H1 (cell line): ENCODE results near the gene UBE2E2. TPM values are rescaled to one million over a fixed set of nuclear protein-coding genes. Genes with fewer than 3 reads are reported as not detected.
A peak's percentile ranks its signal among the peaks of the same experiment; 100 is the strongest.

Source experiments
- CTCF ChIA-PET: fragments of 300-600 bp; sonication (Branson Sonifier 250); formaldehyde crosslinking; loops from one replicate; lab custom pipeline; 2021; ENCODE audit not compliant: partially characterized antibody; lab: Charles Lee
- POLR2A ChIA-PET: fragments of 300-600 bp; sonication (Branson Sonifier 250); formaldehyde crosslinking; loops from one replicate; lab custom pipeline; 2021; ENCODE audit warnings: inconsistent platforms; ENCODE audit not compliant: partially characterized antibody; lab: Charles Lee
- DNase-seq, 2 experiments: peaks; one replicate each; pipeline versions ENCODE4 v3.0.0 to v3.0.0-alpha.2; 2010 to 2022; ENCODE audit warnings: low spot score in 2 of 2, low read depth in 1 of 2, mixed read lengths in 1 of 2
- FAIRE-seq: peaks from 2 replicates; lab custom pipeline; 2011; peaks lifted over from hg19 to GRCh38; lab: Jason Lieb, UNC
- H2AFZ ChIP-seq: 2 replicates; pipeline ENCODE4 v1.8.1; 2012; ENCODE audit warnings: low read length, inconsistent platforms
- H2AK5ac ChIP-seq: 2 replicates; pipeline ENCODE4 v1.6.1; 2013; ENCODE audit warnings: low read depth, low read length
- H2BK120ac ChIP-seq: replicated peaks from 2 replicates; pipeline ENCODE3; 2013; ENCODE audit warnings: low read depth, low read length, inconsistent platforms
- H2BK12ac ChIP-seq: 2 replicates; pipeline ENCODE4 v1.6.1; 2013; ENCODE audit warnings: low read depth, low read length
- H2BK15ac ChIP-seq: 2 replicates; pipeline ENCODE4 v1.6.1; 2013; ENCODE audit warnings: low read length
- H2BK20ac ChIP-seq: 2 replicates; pipeline ENCODE4 v1.6.1; 2013; ENCODE audit warnings: low read length
- H2BK5ac ChIP-seq: 2 replicates; pipeline ENCODE4 v1.6.1; 2013; ENCODE audit warnings: low read depth, low read length
- H3K14ac ChIP-seq: 2 replicates; pipeline ENCODE4 v1.6.1; 2013; ENCODE audit warnings: inconsistent platforms; ENCODE audit not compliant: insufficient read length
- H3K18ac ChIP-seq: 2 replicates; pipeline ENCODE4 v1.6.1; 2013; ENCODE audit warnings: low read length; ENCODE audit errors: extremely low read depth
- H3K23ac ChIP-seq: 2 replicates; pipeline ENCODE4 v1.6.1; 2013; ENCODE audit warnings: inconsistent platforms; ENCODE audit not compliant: insufficient read length
- H3K23me2 ChIP-seq: 2 replicates; pipeline ENCODE4 v1.6.1; 2013; ENCODE audit warnings: low read depth, low read length
- H3K27ac ChIP-seq: 2 replicates; pipeline ENCODE4 v1.6.1; 2011; ENCODE audit warnings: low read depth, low read length, inconsistent platforms
- H3K27me3 ChIP-seq, 4 experiments: replicated peaks in 1 of 4; 1 replicate in 1 of 4; 2 replicates in 3 of 4; pipeline versions ENCODE4 v1.6.1 to v1.8.1; 2011 to 2013; ENCODE audit warnings: low read length in 3 of 4, mild to moderate bottlenecking in 3 of 4, inconsistent platforms in 2 of 4, mixed read lengths in 2 of 4, moderate library complexity in 1 of 4; ENCODE audit not compliant: control insufficient read depth in 3 of 4, insufficient read depth in 3 of 4; ENCODE audit errors: extremely low read depth in 1 of 4
- H3K36me3 ChIP-seq, 4 experiments: 2 replicates each; pipeline versions ENCODE4 v1.6.1 to v1.8.1; 2011 to 2013; ENCODE audit warnings: mild to moderate bottlenecking in 4 of 4, low read length in 3 of 4, moderate library complexity in 2 of 4, control low read depth in 1 of 4, inconsistent platforms in 1 of 4; ENCODE audit not compliant: insufficient read depth in 4 of 4, control insufficient read depth in 2 of 4
- H3K4ac ChIP-seq: replicated peaks from 2 replicates; pipeline ENCODE3; 2013; ENCODE audit warnings: low read length, low read depth, mixed read lengths, inconsistent platforms; ENCODE audit not compliant: insufficient read length
- H3K4me1 ChIP-seq, 4 experiments: replicated peaks in 1 of 4; 1 replicate in 1 of 4; 2 replicates in 3 of 4; pipeline versions ENCODE4 v1.6.1 to v1.8.1; 2011 to 2013; ENCODE audit warnings: low read length in 3 of 4, inconsistent platforms in 2 of 4, mixed read lengths in 1 of 4; ENCODE audit not compliant: insufficient read depth in 4 of 4, control insufficient read depth in 3 of 4
- H3K4me2 ChIP-seq, 2 experiments: 2 replicates each; pipeline versions ENCODE4 v1.6.1 to v1.8.1; 2011 to 2013; ENCODE audit warnings: low read depth in 2 of 2, low read length in 2 of 2, control low read depth in 1 of 2, inconsistent platforms in 1 of 2, mild to moderate bottlenecking in 1 of 2; ENCODE audit not compliant: insufficient read depth in 1 of 2
- H3K4me3 ChIP-seq, 4 experiments: fragments of 200-600, 300-600 bp in 1 of 4; sonication (generic), shearing (Covaris generic), sonication (Bioruptor Twin) in 1 of 4; 2 replicates each; pipeline versions ENCODE4 v1.5.1 to v1.8.1; 2011 to 2016; ENCODE audit warnings: low read length in 4 of 4, low read depth in 3 of 4, control low read depth in 2 of 4, inconsistent platforms in 2 of 4, mild to moderate bottlenecking in 2 of 4, mixed read lengths in 1 of 4, moderate library complexity in 1 of 4; ENCODE audit not compliant: insufficient read depth in 2 of 4; ENCODE audit errors: extremely low read depth in 1 of 4
- H3K56ac ChIP-seq: replicated peaks from 2 replicates; pipeline ENCODE3; 2013; ENCODE audit warnings: low read depth, mild to moderate bottlenecking, mixed read lengths, low read length, inconsistent platforms; ENCODE audit not compliant: insufficient read length
- H3K79me1 ChIP-seq: 2 replicates; pipeline ENCODE4 v1.6.1; 2013; ENCODE audit warnings: low read depth, low read length, control low read depth
- H3K79me2 ChIP-seq, 2 experiments: 2 replicates each; pipeline versions ENCODE4 v1.6.1 to v1.8.1; 2012 to 2013; ENCODE audit warnings: low read length in 2 of 2, mild to moderate bottlenecking in 2 of 2, inconsistent platforms in 1 of 2; ENCODE audit not compliant: insufficient read depth in 2 of 2, control insufficient read depth in 1 of 2
- H3K9ac ChIP-seq, 4 experiments: replicated peaks in 1 of 4; 1 replicate in 1 of 4; 2 replicates in 3 of 4; pipeline versions ENCODE4 v1.6.1 to v1.8.1; 2011 to 2013; ENCODE audit warnings: low read depth in 3 of 4, low read length in 3 of 4, control low read depth in 2 of 4, mild to moderate bottlenecking in 2 of 4, moderate library complexity in 2 of 4, inconsistent platforms in 1 of 4; ENCODE audit errors: extremely low read depth in 1 of 4
- H3K9me3 ChIP-seq, 2 experiments: 2 replicates each; pipeline versions ENCODE4 v1.6.1 to v1.8.1; 2012 to 2013; ENCODE audit warnings: mild to moderate bottlenecking in 2 of 2, moderate library complexity in 2 of 2, control low read depth in 1 of 2, inconsistent platforms in 1 of 2, low read depth in 1 of 2, low read length in 1 of 2, mixed read lengths in 1 of 2; ENCODE audit not compliant: insufficient read depth in 2 of 2
- H4K20me1 ChIP-seq, 2 experiments: replicated peaks in 1 of 2; 2 replicates each; pipeline versions ENCODE3 to v1.8.1; 2011 to 2013; ENCODE audit warnings: inconsistent platforms in 2 of 2, low read length in 2 of 2, mild to moderate bottlenecking in 1 of 2; ENCODE audit not compliant: insufficient read depth in 2 of 2, control insufficient read depth in 1 of 2
- H4K5ac ChIP-seq: 2 replicates; pipeline ENCODE4 v1.6.1; 2013; ENCODE audit warnings: low read length, low read depth, mixed read lengths, inconsistent platforms; ENCODE audit not compliant: insufficient read length
- H4K8ac ChIP-seq: 2 replicates; pipeline ENCODE4 v1.8.0; 2013; ENCODE audit warnings: mild to moderate bottlenecking, moderate library complexity, low read length, inconsistent platforms; ENCODE audit not compliant: insufficient read depth; ENCODE audit errors: extremely low read depth
- H4K91ac ChIP-seq: replicated peaks from 2 replicates; pipeline ENCODE3; 2013; ENCODE audit warnings: low read length, mixed read lengths, inconsistent platforms; ENCODE audit not compliant: insufficient read length
- GTF2F1 ChIP-seq: IDR thresholded peaks from 2 replicates; pipeline ENCODE4 v1.6.1; 2012; ENCODE audit warnings: low read depth, low read length, improper control_type of control experiment, borderline replicate concordance
- JUND ChIP-seq: IDR thresholded peaks from 2 replicates; pipeline ENCODE4 v1.6.1; 2011; ENCODE audit warnings: mild to moderate bottlenecking, improper control_type of control experiment, low read length
- PHF8 ChIP-seq: fragments of 200-600 bp; sonication (generic); conservative IDR thresholded peaks from 2 replicates; pipeline ENCODE4 v1.7.1; 2012; ENCODE audit warnings: low read depth, mild to moderate bottlenecking, inconsistent platforms, low read length, moderate library complexity
- WGBS, 2 experiments: shearing (Covaris generic) in 1 of 2; methylation state at CpG; one replicate each; pipeline versions ENCODE4 v1.1.6 to v1.1.7; 2013 to 2015; ENCODE audit warnings: low lambda C conversion rate in 2 of 2, mixed read lengths in 2 of 2, inconsistent platforms in 1 of 2, low coverage in 1 of 2, missing lambda C conversion rate in 1 of 2; ENCODE audit not compliant: insufficient replicate concordance in 2 of 2, insufficient coverage in 1 of 2, insufficient read length in 1 of 2; ENCODE audit errors: extremely low coverage in 1 of 2, missing lambda C conversion rate in 1 of 2; 5-methylcytosine and 5-hydroxymethylcytosine counted together
- polyA plus RNA-seq, 7 experiments: library from polyadenylated mRNA; depleted of rRNA in 3 of 7; stranded (reverse) in 5 of 7; unstranded in 2 of 7; fragments of >200 nt in 5 of 7; fragments of 200-250 nt in 2 of 7; gene quantifications; 1 replicate in 5 of 7; 2 replicates in 1 of 7; 4 replicates in 1 of 7; pipeline versions ENCODE4 v1.2.1 to v1.2.3, GENCODE V29; 2011 to 2013; ENCODE audit warnings: missing spikeins in 2 of 7, mixed read lengths in 2 of 7
- total RNA-seq: library from RNA; stranded (reverse); fragmentation: NEBNext Ultra II Directional; extraction: Animal tissue kit (Norgen Biotek cat#: 25700); gene quantifications from 2 replicates; pipeline ENCODE4 v1.2.1, GENCODE V29; 2021

UBE2E2 gene
- total and polyA plus RNA-seq, 2 of the 8 experiments (the other 6 are each of a cell fraction or from before 2014, with no cell fraction given): 57.6 to 70.6 TPM

DNA sequence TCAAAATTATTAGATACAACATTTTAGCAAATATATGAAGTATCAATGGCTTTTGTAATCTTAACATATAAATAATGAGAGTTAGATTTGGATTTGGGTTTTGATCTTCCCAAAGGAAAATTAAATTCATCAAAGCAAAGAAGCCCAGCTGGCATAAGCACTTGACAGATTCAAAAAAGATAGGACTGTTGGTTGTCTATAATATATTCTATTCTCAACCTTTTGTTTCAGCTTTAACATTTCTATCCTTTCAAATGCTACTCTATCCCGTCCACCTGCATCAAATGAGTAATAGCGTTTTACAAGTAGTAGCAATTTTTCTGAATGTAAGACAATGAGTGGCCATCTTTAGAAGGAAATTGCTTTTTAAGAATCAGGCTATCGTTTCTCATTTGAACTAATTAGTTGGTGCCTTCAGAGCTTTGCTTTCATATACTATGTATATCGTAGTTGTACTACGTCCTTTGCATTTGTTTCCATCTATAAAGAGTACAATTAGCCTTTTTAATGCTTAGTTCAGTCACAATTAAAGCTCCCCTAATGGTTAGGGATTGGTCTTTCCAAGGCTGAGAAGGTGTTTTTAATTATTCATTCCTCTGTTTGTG is 278.0 kb downstream of the UBE2E2 start:
- ChIA-PET POLR2A (interaction anchor here (1.1 to 1.5 kb wide), 2 partner anchors 13 to 436 kb away, joined by 3 to 5 read pairs; partner anchors contain the start of genes NKIRAS1 and RPL15), CTCF (no interaction called here)
- Histone ChIP-seq H3K56ac (no peak overlapping the region), H3K4ac (no peak overlapping the region), H2BK15ac (no peak overlapping the region), H3K4me1 (peaks cover 2 to 19% (median 4%) of the 10 kb centered on the region in 4 experiments; a peak in 5 of 7 replicates), H3K4me2 (peak overlapping the region; percentile 15 to 39; a peak in 2 of 4 replicates), H3K9me3 (no peaks in the 10 kb centered on the region), H2BK5ac (no peak overlapping the region), H4K5ac (no peak overlapping the region), H2BK20ac (no peak overlapping the region), H3K18ac (no peak overlapping the region), H3K23me2 (no peaks in the 10 kb centered on the region), H2BK12ac (no peak overlapping the region), H3K4me3 (no peak overlapping the region; a peak in 1 of 8 replicates), H2AK5ac (no peak overlapping the region), H3K79me2 (peaks cover 0 to 2% of the 10 kb centered on the region in 2 experiments; a peak in 1 of 4 replicates), H2AFZ (no peak overlapping the region), H4K20me1 (no peaks in the 10 kb centered on the region), H3K14ac (no peak overlapping the region), H3K36me3 (no peaks in the 10 kb centered on the region), H3K23ac (no peak overlapping the region), H4K91ac (no peak overlapping the region), H4K8ac (no peak overlapping the region), H3K27me3 (no peaks in the 10 kb centered on the region), H2BK120ac (no peak overlapping the region), H3K27ac (no peak overlapping the region), H3K79me1 (no peaks in the 10 kb centered on the region), H3K9ac (no peak overlapping the region)
- DNase-seq (no peak), FAIRE-seq (no peak)
- TF ChIP-seq GTF2F1 (no peak), PHF8 (no peak), JUND (no peak)
- WGBS, 2 experiments: 56% methylated on average over 5 of the region's 5 CpGs; no CpG with 5 or more reads in 1 of the 2 experiments
